GM20431 (cell line): ENCODE data around the gene CEP43.
"Not testable (repeated sequence)": the region's sequence is repeated elsewhere in the genome, so short reads cannot be mapped to it uniquely, and the experiment has no call there.

ENCODE experiments used
- in situ Hi-C: fragments of 300-500 bp; cut with MseI, MboI; formaldehyde crosslinking; loops from one replicate; pipeline ENCODE4 v1.15.0; 2020; ENCODE audit warnings: low sequenced_read_pairs; ENCODE audit not compliant: unreplicated experiment

The CEP43 gene

DNA sequence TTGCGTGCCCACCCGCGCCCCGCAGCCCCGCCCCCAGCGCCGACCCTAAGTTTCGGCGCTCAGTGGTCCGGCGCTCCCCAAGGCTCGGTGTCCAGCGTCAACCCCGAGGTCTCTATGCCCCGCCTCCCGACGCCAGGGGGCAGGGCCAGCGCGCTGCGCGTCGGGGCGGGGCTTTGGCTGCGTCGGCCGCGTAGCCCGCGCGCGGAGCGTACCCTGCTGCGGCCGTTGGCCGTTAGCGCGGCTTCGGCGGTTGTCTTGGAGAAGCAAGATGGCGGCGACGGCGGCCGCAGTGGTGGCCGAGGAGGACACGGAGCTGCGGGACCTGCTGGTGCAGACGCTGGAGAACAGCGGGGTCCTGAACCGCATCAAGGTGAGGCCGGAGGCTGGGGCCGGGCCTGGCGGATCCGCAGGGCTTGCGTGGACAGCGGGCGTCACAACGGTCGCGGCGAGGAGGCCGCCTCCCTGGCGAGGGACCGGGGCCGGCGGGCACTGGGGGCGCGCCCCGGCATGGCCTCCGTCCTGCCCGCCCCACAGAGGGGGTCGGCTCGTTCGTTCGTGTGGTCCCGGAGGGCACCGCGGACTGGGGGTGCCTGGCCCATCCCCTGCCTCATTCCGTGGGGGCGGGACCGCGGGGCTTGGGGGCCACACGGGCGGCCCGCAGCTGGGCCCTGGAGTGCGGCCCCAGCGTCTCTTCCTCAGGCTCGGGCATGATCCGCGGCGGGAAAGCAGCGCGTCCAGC, at the start of gene CEP43:
TSS of gene CEP43 (plus strand) at position 253 of the 739 bp plus-strand sequence. CDS start at position 269, 16 bp downstream.
- in situ Hi-C loops: no loop called here

DNA sequence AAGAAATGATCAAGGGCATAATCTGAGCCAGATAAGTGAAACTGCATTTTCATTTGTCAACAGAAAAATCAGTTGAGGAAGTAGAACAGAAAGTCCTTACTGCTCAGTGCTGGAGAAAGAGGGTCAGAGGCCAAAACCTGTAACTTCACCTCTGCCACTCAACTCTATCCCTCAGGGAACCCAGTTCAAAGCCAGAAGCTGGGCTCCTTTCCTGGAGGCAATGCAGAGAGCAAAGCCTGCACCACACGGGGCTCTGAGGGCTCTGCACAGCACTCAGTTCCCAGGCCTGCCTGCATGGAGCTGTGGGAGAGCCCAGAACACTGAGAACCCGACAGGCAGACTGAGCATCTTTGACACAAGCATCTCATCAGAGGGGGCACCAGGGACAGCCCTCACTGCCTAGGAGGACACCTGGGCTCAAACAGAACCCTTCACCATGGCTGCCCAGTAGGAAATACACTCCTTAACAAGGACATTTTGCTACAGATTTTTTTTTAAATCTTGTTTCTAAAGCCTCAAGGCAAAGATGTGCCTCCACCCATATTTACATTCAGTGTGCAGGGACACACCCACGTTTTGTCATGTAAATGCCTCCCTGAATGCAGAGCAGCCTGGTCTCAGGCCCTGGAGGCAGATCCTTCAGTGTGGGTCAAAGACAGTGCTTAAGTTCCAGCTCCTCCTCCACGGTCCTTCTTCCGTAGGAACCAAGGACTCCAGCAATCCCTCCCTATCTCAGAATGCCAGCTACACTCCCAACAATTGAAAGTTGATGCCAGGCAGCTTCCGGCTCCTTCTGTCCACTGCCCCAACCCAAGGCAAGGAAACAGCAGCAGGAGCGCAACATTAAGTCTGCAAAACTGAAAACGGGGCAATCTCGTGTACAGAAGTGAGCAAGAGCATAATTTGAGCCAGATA, 49.4 kb upstream of the CEP43 start:
- in situ Hi-C loops: loop anchor here (25.0 kb wide), 1 partner anchor 162 kb away; no protein-coding TSS in a partner anchor

DNA sequence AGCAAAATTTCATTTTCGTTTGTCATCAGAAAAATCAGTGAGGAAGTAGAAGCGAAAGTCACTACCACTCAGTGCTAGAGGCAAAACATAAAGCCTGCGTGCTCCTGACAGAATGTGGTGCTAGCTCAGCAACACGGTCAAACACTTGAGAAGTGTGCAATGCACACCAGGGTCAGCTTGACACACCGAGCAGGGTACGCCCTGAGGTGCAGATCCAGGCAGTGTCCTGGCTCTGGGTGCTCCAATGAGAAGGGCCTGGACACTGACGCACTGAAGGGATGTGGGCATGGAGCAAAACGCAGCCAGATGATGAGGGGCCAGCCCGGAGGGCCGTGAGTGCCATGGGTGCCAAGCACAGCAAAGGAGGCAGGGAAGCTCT, 48.8 kb upstream of the CEP43 start:
- in situ Hi-C loops: no loop called here

DNA sequence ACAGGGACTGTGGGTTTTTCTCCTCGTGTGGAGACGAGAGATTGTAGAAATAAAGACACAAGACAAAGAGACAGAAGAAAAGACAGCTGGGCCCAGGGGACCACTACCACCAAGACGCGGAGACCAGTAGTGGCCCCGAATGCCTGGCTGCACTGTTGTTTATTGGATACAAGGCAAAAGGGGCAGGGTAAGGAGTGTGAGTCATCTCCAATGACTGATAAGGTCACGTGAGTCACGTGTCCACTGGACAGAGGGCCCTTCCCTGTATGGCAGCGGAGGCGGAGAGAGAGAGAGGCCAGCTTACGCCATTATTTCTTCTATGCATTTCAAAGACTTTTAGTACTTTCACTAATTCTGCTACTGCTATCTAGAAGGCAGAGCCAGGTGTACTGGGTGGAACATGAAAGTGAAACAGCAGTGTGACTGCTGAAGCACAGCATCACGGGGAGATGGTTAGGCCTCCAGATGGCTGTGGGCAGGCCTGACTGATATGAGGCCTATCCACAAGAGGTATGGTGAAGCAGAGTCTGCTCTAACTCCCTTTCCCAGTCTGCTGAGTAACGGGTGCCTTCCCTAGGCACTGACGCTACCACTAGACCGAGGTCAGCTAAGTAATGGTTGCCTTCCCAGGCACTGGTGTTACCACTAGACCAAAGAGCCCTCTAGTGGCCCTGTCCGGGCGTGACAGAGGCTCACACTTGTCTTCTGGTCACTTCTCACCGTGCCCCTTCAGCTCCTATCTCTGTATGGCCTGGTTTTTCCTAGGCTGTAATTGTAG, 48.1 kb upstream of the CEP43 start:
- in situ Hi-C loops: not testable (repeated sequence)

- in situ Hi-C loops: no loop called here
Measured at GRCh38 chr6:166951670-166952060, 47.5 kb upstream of the CEP43 start.

DNA sequence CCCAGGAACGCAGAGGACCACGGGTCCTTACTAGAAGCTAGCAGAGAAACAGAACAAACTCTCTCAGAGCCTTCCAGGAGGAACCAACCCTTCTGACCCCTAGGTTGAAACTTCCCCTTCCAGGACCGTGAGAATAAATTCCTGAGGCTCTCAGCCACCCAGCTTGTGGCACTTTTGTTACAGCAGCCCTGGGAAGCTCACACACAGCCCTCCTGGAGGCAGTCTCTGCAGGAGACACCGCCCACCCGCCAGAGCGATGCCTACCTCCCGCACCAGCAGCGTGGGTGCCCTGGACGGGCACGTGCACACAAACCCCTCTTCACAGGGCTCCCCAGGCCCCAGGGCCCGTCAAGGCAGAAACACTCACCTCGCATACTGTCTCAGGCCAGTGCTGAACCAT, 47.1 kb upstream of the CEP43 start:
- in situ Hi-C loops: no loop called here

DNA sequence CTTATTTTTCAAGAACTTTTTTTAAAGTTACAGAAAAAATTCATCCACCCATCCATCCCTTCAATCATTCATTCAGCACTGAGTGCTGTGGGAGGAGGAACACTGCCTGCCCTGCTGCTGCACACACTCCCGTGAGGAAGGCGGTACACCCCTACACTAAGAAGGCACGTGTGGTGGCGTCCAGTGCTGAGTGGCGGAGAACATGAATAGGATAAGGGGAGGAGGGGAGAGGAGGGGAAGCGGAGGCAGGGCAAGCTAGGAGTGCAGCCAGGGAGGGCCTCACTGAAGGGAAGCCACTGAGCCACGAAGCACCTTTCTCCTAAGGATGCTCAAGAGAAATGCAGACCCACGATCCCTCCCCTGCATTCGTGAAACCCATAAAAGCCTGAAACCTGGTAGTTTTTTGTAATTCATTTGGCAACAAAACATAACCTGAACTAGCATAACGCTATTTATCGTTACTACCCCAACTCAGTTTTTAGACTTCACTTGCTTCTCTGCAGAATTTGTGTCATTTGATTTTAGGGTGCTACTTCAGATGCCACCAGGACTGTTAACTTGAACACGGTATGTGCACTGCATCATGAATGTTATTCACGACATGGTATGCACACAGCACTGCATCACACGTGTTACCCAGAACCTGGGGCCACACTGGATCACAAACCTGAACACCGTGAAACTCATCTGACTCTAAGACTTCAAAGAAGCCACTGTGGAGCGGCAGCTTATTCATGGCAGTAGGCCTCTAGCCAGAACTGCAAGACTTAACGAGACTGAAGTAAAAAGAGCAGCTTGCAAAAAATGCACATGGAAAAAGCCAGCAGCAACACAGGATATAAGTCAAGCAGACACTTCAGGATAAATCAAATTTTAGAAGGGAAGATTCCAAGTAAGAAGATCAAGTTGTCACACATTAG, 46.4 kb upstream of the CEP43 start:
- in situ Hi-C loops: no loop called here

DNA sequence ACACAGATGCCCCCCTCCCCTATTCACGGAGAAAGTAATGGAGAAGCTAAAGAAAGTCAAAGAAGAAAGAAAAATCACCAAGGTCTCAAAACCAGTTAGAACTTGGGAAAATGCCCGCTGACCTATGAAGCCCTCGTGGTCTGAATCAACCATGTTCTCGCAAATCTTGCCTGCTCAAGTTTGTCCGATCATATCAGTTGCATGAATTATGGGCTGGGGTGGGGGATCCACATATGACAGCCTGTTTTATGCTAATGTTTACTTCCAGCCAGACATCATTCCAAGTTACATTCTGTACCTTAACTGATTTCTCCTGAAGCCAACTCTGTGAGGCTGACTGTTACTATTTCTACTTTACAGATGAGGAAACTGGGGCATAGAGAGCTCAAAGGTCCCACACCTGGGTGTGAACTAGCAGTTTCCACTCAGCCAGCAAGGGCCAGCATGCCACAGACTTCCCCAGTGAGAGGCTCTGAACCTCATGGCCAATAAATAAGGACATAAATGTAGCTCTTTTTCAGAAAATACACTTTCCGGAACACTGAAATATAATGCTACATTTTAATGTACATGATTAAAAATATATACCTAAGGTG, 45.0 kb upstream of the CEP43 start:
- in situ Hi-C loops: no loop called here

DNA sequence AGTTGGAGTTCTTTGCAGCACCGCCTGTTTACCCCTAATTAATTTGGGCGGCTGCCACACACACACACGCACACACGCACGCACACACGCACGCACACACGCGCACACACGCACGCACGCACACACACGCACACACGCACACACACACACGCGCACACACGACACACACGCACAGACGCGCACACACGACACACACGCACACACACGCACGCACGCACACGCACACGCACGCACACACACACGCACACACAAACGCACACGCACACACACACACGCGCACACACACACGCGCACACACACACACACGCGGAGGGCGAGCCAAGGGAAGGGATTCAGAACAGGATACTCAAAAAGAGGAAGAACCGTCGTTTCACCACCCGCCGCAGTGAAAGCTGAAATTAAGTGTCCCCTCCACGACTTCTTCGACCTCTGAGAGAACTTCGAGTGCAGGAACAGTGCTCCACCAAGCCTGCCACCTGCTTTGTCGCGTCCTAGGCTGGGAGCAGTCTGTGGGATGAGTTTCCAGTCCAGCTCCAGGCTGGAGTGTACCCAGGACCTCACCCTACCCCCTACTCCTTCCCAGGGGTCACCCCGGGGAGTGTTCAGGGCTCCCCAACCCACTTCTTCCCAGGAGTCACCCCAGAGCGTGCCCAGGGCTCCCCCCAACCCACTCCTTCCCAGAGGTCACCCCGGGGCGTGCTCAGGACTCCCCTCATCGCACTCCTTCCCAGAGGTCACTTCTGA, 43.9 kb upstream of the CEP43 start:
- in situ Hi-C loops: no loop called here

DNA sequence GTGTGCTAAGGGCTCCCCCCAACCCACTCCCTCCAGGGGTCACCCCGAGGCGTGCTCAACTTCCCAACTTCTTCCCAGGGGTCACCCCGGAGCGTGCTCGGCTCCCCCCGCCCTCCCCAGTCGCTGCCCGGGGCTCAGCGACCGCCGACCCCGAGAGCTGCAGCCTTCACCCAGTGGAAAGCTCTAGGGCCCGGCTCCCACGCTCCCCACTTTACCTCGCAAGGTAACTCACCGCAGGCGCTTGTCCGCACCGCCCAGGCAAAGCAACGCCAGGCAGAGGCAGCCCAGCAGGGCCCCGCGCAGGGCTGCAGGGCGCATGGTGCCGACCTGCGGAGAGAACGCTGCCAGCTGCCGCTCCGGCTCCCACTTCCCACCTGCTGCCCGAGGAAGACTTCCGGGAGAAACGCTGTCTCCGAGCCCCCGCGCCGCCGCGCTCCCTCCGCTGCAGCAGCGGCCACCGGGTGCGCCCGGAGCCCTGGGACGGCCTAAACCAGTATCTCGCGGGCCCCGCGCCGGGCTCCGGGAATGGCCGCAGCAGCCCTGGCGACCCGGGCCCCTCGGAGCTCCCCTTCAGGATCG, 43.2 kb upstream of the CEP43 start:
- in situ Hi-C loops: no loop called here

DNA sequence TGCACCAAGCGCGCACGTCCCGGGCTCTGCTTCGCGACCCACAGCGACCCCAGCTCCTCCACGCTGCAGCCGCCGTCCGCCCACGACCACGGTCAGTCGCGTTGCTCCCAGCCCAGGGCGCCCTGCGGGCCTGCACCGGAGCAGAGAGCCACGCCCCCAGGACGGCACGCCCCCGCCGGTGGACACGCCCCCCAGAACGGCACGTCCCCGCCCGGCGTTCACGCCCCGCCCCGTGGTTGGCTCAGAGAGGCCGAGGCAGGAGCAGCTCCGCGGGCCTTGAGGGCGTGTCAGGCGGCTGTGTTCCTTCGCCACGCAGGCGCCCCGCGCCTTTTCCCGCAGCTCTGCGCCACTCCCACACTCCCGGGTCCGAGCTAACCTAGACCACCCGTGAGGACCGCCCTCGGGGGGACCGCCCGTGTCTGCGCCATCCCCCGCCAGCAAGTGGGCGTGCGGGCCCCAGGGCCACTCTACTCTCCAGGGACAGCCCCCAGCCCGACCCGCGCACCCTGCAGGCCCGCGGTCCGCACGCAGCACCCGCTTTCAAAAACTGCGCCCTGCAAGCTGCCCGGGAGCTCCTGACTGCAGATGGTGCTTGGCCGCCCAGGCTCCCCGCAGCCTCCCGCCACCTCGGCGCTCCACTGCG, 42.6 kb upstream of the CEP43 start, which contains the start of gene RNASET2:
TSS of gene RNASET2 (minus strand) at position 107 of the 643 bp plus-strand sequence. CDS start 368 bp downstream, outside the sequence.
- in situ Hi-C loops: no loop called here

- in situ Hi-C loops: no loop called here
Measured at GRCh38 chr6:166957087-166957804, 42.0 kb upstream of the CEP43 start.

DNA sequence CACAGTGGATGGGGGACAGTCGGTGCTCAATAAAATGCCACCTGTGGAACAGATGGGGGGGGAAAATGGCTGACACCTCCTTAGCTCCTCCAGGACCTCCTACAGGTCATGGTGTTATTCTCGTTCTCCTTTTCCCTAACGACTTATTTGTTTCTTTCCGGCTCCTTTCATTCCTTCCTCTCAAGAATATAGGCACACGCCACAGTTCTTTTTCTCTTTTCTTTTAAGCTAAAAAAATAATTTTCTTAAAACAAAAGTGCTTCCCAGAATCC, 41.5 kb upstream of the CEP43 start:
- in situ Hi-C loops: no loop called here

GRCh38 chr6:166958926-166959861, 40.0 kb upstream of the CEP43 start:
- in situ Hi-C loops: no loop called here

GRCh38 chr6:166959911-166960608, 39.1 kb upstream of the CEP43 start:
- in situ Hi-C loops: no loop called here

GRCh38 chr6:166960609-166960978, 38.6 kb upstream of the CEP43 start:
- in situ Hi-C loops: no loop called here
